ENCODE results near the gene RNF43.
"Not testable (repeated sequence)": the region's sequence is repeated elsewhere in the genome, so short reads cannot be mapped to it uniquely, and the experiment has no call there.

RNF43 gene

DNA sequence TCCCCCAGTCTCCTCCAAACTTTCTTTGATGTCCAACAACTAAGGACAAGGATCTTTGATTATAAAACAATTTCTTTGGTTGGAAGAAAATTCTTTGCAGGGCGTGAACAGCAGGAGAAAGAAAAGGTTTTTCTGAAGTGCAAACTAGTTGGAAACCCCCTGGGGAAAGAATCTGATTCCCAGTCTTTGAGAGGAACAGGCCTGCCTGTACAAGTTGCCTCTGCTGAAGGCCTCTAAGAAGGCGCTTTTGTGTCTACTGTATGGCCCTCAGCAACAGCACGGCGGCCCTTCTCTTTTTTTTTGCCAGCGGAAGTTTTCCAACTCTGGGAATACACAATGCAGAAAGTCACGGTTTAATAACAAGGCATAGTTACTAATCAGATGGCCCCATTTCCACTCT is 14.0 kb downstream of the RNF43 start:
- DNase-seq, result no peak

GRCh38 chr17:58402679-58403078 is 14.7 kb downstream of the RNF43 start:
- DNase-seq, result no peak

DNA sequence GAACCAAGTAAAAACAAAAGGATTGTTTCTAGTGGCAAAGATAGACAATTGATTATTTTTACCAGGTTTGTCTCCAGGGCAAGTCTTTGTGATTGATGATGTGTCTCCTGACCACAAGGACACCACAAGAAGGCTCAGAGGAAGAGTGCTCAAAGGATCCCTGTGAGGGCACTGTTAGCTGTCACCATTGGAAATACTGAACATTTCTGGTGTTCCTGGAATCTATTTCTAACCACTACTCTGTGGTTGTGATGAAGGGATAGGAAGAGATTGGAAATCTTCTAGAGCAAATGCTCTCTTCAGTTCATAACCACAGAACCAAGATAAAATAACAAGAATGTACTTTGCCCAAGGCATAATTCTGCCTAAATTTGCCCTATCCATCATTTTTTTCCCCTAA is 15.3 kb downstream of the RNF43 start:
- DNase-seq, result no peak

- no peak for DNase-seq
Measured at GRCh38 chr17:58401287-58401686, 16.0 kb downstream of the RNF43 start.

DNA sequence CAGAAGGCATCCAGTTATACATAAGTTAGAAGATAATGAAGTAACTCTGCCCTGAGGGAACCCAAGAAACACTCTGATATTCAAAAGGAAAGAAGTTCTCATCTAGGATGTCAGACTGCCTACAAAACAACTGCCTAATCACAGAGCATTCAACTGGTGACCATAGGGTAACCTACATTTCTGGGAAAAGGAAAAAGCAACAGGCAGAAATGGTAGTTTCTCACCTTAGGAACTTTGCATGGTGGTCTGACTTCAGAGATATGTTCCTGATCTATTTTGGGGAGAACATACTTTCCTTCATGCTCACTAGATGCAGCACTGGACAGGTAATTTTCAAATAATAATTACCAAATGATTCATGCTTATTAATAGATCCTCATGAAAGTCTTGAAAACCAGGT is 16.5 kb downstream of the RNF43 start:
- no peak for DNase-seq

DNA sequence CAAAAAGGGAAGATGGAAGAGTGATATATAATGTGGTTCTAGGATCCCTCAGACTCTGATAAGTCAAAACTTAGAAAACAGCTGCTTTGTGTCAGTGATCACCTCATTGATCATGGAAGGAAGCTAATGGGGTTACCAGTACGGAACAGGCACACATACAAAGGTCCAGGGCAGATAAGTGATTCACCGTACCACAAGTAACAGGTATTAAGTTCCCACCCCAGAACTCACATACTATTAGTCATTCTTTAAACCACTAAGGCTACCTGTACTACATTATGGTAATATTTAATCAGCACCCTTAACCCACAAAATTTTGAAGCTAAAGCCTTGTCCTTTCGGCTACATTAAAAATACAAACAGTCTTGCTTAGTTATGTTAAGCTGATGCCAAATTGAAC is 17.4 kb downstream of the RNF43 start:
- no peak for DNase-seq

- DNase-seq, result no peak
Measured at GRCh38 chr17:58398574-58399266, 18.6 kb downstream of the RNF43 start.

GRCh38 chr17:58397421-58397820 is 19.9 kb downstream of the RNF43 start:
- DNase-seq, result not testable (repeated sequence)

- DNase-seq, result no peak
Measured at GRCh38 chr17:58396173-58396572, 21.2 kb downstream of the RNF43 start.

DNA sequence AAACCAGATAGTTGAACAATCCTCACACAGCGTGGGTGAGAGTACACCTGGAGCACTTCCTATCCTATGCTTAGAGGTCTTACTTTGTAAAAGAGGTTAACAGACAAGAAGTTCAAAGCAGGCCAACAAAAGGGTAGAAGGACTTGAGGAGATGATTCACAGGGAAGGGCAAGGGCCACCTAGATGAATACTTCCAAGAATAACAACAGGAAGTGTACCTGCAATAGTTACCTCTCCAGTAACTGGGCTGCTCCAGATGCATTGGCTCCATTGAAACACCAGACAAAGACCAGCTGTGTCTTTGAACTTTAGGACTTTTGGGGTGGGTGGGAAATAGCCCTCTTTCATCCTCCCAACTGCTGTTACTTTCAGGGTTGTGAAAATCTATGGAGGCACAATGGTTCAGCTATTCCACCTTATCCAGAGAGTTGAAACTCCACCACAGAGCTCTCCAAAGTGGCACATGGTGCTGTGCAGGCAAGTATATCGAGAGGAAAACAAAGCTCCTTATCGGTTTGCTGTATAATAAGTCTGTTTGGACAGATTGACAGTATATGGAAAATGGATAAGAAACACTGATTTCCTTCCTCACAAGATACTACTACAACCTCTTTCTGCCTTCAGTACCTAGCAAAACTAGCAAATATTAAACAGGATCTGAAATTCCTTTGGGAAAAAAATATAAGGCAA is 22.7 kb downstream of the RNF43 start:
- no peak for DNase-seq

DNA sequence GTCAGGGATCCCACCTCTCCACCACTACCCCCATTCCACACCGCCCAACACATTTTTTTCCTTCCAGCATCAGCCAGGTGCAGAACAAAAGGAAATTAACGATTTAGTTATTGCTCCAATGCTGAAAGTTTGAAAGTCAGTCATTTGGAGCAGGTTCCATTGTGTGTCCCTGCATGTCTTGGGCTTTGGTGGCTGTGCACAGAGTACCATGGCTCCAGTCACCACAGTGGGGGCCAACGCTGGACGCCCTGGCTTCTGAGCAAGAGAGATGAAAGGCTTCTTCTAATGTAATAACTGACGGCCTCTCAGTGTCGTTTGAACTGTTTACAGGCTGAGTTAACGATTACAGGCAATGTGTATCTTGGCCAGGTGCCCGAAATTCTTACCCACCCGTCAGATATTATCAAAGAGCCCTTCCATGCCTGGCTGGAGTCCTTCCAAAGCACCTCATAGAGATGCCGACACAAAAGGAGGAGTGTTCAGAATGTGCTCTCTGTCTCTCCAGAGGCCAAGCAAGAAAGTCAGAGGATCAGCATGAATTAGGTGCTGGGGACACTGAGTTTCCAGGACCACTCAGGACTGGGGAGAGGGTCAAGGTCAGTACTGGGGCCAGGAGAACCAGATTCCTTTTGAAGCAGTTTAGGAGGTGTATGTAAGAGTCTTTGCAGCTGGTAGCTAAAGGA is 25.9 kb downstream of the RNF43 start:
- DNase-seq, result peak; percentile 95 to 96

GRCh38 chr17:58390884-58391283 is 26.4 kb downstream of the RNF43 start:
- DNase-seq, result no peak

- DNase-seq, result peak; percentile 36 to 48
Measured at GRCh38 chr17:58388302-58389190, 28.8 kb downstream of the RNF43 start.

GRCh38 chr17:58387834-58388233 is 29.5 kb downstream of the RNF43 start:
- no peak for DNase-seq

- DNase-seq, result no peak
Measured at GRCh38 chr17:58386708-58387107, 30.6 kb downstream of the RNF43 start.

DNA sequence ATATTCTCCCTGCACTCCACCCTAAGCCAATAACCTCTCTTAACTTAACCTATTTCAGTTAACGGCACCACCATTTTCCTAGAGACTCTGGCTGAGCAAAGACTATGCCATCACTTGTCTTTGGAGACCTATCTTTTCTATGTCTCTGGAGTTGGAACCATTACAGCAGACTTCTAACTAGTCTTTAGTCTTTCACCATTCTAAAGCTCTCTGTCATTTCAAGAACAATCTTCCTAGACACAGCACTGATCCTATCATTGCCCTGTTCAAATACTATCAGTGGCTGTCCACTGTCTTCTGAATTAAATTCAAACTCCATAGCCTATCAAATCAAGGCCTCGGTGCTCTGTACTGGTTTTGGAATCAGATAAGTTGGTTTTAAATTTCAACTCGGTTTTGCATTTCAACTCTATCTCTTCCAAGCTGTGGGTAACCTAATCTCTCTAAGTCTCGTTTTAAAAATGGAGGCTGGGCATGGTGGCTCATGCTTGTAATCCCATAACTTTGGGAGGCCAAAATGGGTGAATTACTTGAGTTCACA is 31.9 kb downstream of the RNF43 start:
- DNase-seq, result no peak

- DNase-seq, result no peak
Measured at GRCh38 chr17:58384897-58385296, 32.4 kb downstream of the RNF43 start.

- no peak for DNase-seq
Measured at GRCh38 chr17:58383892-58384462, 33.4 kb downstream of the RNF43 start.

GRCh38 chr17:58382872-58383242 is 34.5 kb downstream of the RNF43 start:
- DNase-seq, result no peak

DNA sequence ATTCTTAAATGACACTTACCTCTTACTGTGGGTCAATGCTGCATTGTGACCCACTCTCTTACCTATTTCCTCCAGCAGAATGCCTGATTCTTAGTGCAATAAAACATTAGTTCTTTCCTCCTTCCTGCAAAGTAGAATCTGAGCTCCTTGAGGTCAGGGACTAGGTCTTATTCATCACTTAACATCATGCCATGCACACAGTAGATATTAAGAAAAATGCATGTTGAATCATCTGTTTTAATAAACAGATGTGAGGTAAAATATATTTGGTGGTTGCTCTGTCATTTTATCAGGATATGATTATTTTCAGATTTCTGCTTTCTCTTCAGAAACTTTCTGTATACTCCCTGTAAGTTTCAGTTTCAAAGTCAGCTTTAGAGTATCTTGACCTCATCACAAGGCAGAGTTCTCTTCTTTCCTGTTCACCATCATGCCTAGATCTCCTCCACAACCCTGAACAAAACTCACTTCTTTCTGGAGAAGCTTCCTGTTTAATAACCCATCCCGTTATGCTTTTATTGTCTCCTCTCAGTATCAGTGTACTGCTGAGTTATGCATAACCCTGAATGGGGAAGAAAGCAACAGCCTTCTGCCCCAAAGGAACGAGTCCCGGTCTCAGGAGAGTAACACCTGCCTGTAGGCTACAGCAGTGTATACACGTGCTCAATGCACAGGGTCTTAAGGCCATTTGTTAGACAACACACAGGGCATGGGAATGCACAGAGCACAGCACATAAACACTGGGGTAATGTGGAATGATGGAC is 35.0 kb downstream of the RNF43 start:
- no peak for DNase-seq

Data from NCI-H526 (cell line).